Keratinocyte (primary cell): ENCODE data around the gene RNPS1. TPM values are rescaled to one million over a fixed set of nuclear protein-coding genes. Genes with fewer than 3 reads are reported as not detected.

Source experiments
- DNase-seq: peaks from one replicate; pipeline ENCODE4 v3.0.0-alpha.2; 2011; ENCODE audit warnings: low read depth, missing footprints, low spot score
- FAIRE-seq: peaks from 2 replicates; lab custom pipeline; 2011; peaks lifted over from hg19 to GRCh38; lab: Jason Lieb, UNC
- H2AFZ ChIP-seq: 2 replicates; pipeline ENCODE4 v1.6.0; 2012; ENCODE audit warnings: low read length, control low read depth, inconsistent platforms; ENCODE audit not compliant: control insufficient read depth
- H3K27ac ChIP-seq: 2 replicates; pipeline ENCODE4 v1.5.1; 2011; ENCODE audit warnings: low read length; ENCODE audit not compliant: control insufficient read depth, insufficient read depth
- H3K27me3 ChIP-seq: 3 replicates; pipeline ENCODE4 v1.6.0; 2011; ENCODE audit warnings: low read length; ENCODE audit not compliant: control insufficient read depth, insufficient read depth; ENCODE audit errors: extremely low read depth
- H3K36me3 ChIP-seq, 2 experiments: 2 replicates in 1 of 2; 3 replicates in 1 of 2; pipeline ENCODE4 v1.5.1; 2011; ENCODE audit warnings: low read length in 2 of 2, mild to moderate bottlenecking in 1 of 2; ENCODE audit not compliant: control insufficient read depth in 2 of 2, insufficient read depth in 2 of 2; ENCODE audit errors: extremely low read depth in 1 of 2
- H3K4me1 ChIP-seq: 3 replicates; pipeline ENCODE4 v1.5.1; 2011; ENCODE audit warnings: low read length; ENCODE audit not compliant: control insufficient read depth, insufficient read depth; ENCODE audit errors: extremely low read depth
- H3K4me2 ChIP-seq: 3 replicates; pipeline ENCODE4 v1.6.0; 2011; ENCODE audit warnings: low read depth, low read length; ENCODE audit not compliant: control insufficient read depth, insufficient read depth; ENCODE audit errors: extremely low read depth
- H3K4me3 ChIP-seq, 3 experiments: fragments of 200-600 bp in 1 of 3; sonication (generic) in 1 of 3; 2 replicates in 2 of 3; 3 replicates in 1 of 3; pipeline ENCODE4 v1.5.1; 2011 to 2016; ENCODE audit warnings: low read length in 3 of 3, mild to moderate bottlenecking in 3 of 3, control low read depth in 2 of 3, inconsistent platforms in 1 of 3, low read depth in 1 of 3, mixed read lengths in 1 of 3, mixed run types in 1 of 3, moderate library complexity in 1 of 3; ENCODE audit not compliant: control insufficient read depth in 2 of 3, insufficient read depth in 2 of 3; ENCODE audit errors: extremely low read depth in 1 of 3
- H3K79me2 ChIP-seq: 2 replicates; pipeline ENCODE4 v1.6.0; 2012; ENCODE audit warnings: low read length; ENCODE audit not compliant: control insufficient read depth, insufficient read depth
- H3K9ac ChIP-seq: 3 replicates; pipeline ENCODE4 v1.6.0; 2011; ENCODE audit warnings: low read length; ENCODE audit not compliant: control insufficient read depth, insufficient read depth; ENCODE audit errors: extremely low read depth
- H3K9me1 ChIP-seq: 3 replicates; pipeline ENCODE4 v1.6.0; 2011; ENCODE audit warnings: low read length; ENCODE audit not compliant: control insufficient read depth, insufficient read depth; ENCODE audit errors: extremely low read depth
- H3K9me3 ChIP-seq: 2 replicates; pipeline ENCODE4 v1.5.1; 2012; ENCODE audit warnings: low read depth, low read length; ENCODE audit not compliant: control insufficient read depth
- H4K20me1 ChIP-seq: 3 replicates; pipeline ENCODE4 v1.6.0; 2011; ENCODE audit warnings: low read length; ENCODE audit not compliant: control insufficient read depth, insufficient read depth; ENCODE audit errors: extremely low read depth
- EZH2 ChIP-seq: IDR thresholded peaks from one replicate; pipeline ENCODE4 v1.6.1; 2012; ENCODE audit warnings: inconsistent platforms, mild to moderate bottlenecking, low read length, moderate library complexity
- dilution Hi-C: fragments of 300-500 bp; cut with MboI; formaldehyde crosslinking; loops from one replicate; pipeline ENCODE4 v1.7.0; 2020; ENCODE audit warnings: low sequenced_read_pairs; ENCODE audit not compliant: extremely low pct_ligation_motif_present
- polyA plus RNA-seq, 5 experiments: library from polyadenylated mRNA; depleted of rRNA in 3 of 5; stranded (reverse) in 3 of 5; stranded (forward) in 1 of 5; unstranded in 1 of 5; fragments of >200 nt; gene quantifications; 1 replicate in 1 of 5; 2 replicates in 3 of 5; 3 replicates in 1 of 5; pipeline versions ENCODE4 v1.2.1 to v1.2.3, GENCODE V29; 2011 to 2012; ENCODE audit warnings: missing spikeins in 2 of 5, low read depth in 1 of 5, low replicate concordance in 1 of 5
- TF ChIP-seq, protein P1 (sequence below), 3 experiments: IDR thresholded peaks in 1 of 3; conservative IDR thresholded peaks in 1 of 3; optimal IDR thresholded peaks in 1 of 3; 2 replicates in 2 of 3; 3 replicates in 1 of 3; pipeline versions ENCODE3 to v1.5.1; 2011; ENCODE audit warnings: low read length in 3 of 3, mild to moderate bottlenecking in 3 of 3, moderate library complexity in 2 of 3, control low read depth in 1 of 3, inconsistent platforms in 1 of 3; ENCODE audit not compliant: insufficient read depth in 2 of 3; ENCODE audit errors: extremely low read depth in 1 of 3

RNPS1 gene
- polyA plus RNA-seq, 1 donor (not counting 4 experiments of a cell fraction or from before 2014, with no cell fraction given): 89.4 TPM

DNA sequence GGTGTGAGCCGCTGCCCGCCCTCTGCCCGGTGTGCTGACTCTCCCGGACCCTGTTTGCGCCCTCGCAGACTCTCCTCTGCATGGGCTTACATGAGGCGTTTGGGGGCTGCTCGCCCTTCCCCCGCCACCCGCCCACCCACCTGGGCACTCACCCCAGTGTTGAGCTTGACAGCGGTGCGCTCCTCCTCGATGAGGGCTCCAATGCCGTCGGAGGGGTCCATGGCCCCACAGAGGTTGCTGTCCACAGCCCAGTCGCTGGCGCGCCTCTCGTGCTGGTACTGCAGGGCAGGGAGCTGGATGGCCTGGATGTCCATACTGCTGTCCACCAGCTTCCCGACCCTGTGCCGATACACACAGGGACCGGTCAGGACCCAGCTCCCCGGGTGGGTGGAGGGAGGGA, 21.4 kb upstream of the RNPS1 start:
- H3K9ac ChIP-seq: no peak overlapping the region
- peaks cover 3% of the 10 kb centered on the region for H3K4me1 ChIP-seq
- no peak for TF ChIP-seq EZH2
- TF ChIP-seq, protein P1, sequence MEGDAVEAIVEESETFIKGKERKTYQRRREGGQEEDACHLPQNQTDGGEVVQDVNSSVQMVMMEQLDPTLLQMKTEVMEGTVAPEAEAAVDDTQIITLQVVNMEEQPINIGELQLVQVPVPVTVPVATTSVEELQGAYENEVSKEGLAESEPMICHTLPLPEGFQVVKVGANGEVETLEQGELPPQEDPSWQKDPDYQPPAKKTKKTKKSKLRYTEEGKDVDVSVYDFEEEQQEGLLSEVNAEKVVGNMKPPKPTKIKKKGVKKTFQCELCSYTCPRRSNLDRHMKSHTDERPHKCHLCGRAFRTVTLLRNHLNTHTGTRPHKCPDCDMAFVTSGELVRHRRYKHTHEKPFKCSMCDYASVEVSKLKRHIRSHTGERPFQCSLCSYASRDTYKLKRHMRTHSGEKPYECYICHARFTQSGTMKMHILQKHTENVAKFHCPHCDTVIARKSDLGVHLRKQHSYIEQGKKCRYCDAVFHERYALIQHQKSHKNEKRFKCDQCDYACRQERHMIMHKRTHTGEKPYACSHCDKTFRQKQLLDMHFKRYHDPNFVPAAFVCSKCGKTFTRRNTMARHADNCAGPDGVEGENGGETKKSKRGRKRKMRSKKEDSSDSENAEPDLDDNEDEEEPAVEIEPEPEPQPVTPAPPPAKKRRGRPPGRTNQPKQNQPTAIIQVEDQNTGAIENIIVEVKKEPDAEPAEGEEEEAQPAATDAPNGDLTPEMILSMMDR (optimal IDR thresholded peaks at IDR 0.05 in 1 of 3, IDR thresholded peaks at IDR 0.05 in 1 of 3, conservative IDR thresholded peaks at IDR 0.05 in 1 of 3; ENCODE audit: extremely low read depth in 1 of 3, insufficient read depth in 2 of 3, low read length in 3 of 3): no peak
- H3K79me2 ChIP-seq: no peaks in the 10 kb centered on the region
- DNase-seq (no peak), FAIRE-seq (no peak)
- no peaks in the 10 kb centered on the region for H4K20me1 ChIP-seq
- no peak overlapping the region for H2AFZ ChIP-seq
- no peaks in the 10 kb centered on the region for H3K36me3 ChIP-seq
- H3K4me2 ChIP-seq: no peak overlapping the region
- no peak overlapping the region for H3K4me3 ChIP-seq
- H3K9me1 ChIP-seq: no peaks in the 10 kb centered on the region
- peaks cover 4% of the 10 kb centered on the region for H3K27me3 ChIP-seq
- no peaks in the 10 kb centered on the region for H3K9me3 ChIP-seq
- H3K27ac ChIP-seq: no peak overlapping the region
- dilution Hi-C loops: no loop called here

DNA sequence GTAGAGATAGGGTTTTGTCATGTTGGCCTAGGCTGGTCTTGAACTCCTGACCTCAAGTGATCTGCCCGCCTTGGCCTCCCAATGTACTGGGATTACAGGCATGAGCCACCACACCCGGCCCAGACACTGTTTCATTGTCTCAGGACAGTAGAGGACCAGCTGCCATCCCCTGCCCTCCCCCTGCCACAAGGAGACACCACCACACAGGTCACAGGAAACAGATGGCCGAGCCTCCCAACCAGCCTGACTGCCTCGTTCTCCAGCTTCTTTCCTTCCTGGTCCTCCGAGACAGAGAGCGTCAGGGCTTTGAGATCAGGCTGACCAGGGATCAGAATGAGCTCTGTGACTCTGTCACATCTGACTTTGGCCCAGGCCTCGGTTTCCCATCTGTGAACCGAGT, 20.8 kb upstream of the RNPS1 start:
- Histone ChIP-seq H3K27ac (no peak overlapping the region), H3K9me3 (no peaks in the 10 kb centered on the region), H2AFZ (no peak overlapping the region), H3K4me2 (no peak overlapping the region), H4K20me1 (no peaks in the 10 kb centered on the region), H3K4me3 (no peak overlapping the region), H3K9ac (no peak overlapping the region), H3K4me1 (peaks cover 4% of the 10 kb centered on the region), H3K36me3 (no peaks in the 10 kb centered on the region), H3K79me2 (no peaks in the 10 kb centered on the region), H3K27me3 (peaks cover 4% of the 10 kb centered on the region), H3K9me1 (no peaks in the 10 kb centered on the region)
- FAIRE-seq (no peak), DNase-seq (no peak)
- dilution Hi-C loops: no loop called here
- TF ChIP-seq, protein P1 (optimal IDR thresholded peaks at IDR 0.05 in 1 of 3, IDR thresholded peaks at IDR 0.05 in 1 of 3, conservative IDR thresholded peaks at IDR 0.05 in 1 of 3; ENCODE audit: extremely low read depth in 1 of 3, insufficient read depth in 2 of 3, low read length in 3 of 3): no peak
- no peak for TF ChIP-seq EZH2
